Gastrocnemius medialis (tissue), 4 donors: ENCODE results near the gene ACTR6.

ENCODE experiments used
- POLR2A ChIP-seq, 2 donors: fragments of 450-650 bp; IDR thresholded peaks; one replicate each; pipeline ENCODE4 v1.6.1; 2017; ENCODE audit warnings: antibody characterized with exemption in 2 of 2, mild to moderate bottlenecking in 2 of 2, moderate library complexity in 2 of 2
- TF ChIP-seq, protein P1 (sequence below), 5 experiments: fragments of 450-650 bp in 3 of 5; fragments of 200-600 bp in 2 of 5; sonication (generic) in 2 of 5; IDR thresholded peaks in 4 of 5; conservative IDR thresholded peaks in 1 of 5; 1 replicate in 4 of 5; 2 replicates in 1 of 5; pipeline ENCODE4 v1.5.1; 2016 to 2019; ENCODE audit warnings: antibody characterized with exemption in 5 of 5, mild to moderate bottlenecking in 3 of 5, moderate library complexity in 3 of 5

DNA sequence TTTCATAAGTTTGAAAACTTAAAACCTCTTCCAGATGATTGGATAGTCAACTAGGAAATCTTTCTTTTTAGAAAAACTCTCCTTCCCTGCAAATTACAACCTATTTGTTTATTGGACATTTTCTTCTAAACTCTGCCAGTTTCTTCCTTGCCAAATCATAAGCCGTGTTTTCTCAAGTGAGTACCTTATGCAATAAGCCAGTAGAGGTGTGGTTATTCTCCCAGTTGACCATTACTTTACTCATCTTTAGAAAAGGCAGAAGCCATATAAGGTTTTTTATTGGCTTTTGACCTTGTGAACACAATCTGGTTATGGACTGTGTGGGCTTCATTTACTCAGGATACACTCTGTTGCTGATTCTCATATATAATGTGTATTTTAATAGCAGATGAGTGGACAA is 14.6 kb downstream of the ACTR6 start:
- TF ChIP-seq, protein P1, sequence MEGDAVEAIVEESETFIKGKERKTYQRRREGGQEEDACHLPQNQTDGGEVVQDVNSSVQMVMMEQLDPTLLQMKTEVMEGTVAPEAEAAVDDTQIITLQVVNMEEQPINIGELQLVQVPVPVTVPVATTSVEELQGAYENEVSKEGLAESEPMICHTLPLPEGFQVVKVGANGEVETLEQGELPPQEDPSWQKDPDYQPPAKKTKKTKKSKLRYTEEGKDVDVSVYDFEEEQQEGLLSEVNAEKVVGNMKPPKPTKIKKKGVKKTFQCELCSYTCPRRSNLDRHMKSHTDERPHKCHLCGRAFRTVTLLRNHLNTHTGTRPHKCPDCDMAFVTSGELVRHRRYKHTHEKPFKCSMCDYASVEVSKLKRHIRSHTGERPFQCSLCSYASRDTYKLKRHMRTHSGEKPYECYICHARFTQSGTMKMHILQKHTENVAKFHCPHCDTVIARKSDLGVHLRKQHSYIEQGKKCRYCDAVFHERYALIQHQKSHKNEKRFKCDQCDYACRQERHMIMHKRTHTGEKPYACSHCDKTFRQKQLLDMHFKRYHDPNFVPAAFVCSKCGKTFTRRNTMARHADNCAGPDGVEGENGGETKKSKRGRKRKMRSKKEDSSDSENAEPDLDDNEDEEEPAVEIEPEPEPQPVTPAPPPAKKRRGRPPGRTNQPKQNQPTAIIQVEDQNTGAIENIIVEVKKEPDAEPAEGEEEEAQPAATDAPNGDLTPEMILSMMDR (IDR thresholded peaks at IDR 0.05 in 4 of 5, conservative IDR thresholded peaks at IDR 0.05 in 1 of 5), result no peak
- TF ChIP-seq POLR2A (IDR thresholded peaks at IDR 0.05), result no peak
